GM19238 (cell line): ENCODE results near the gene HIVEP2.

Experiments
- DNase-seq: peaks from one replicate; pipeline ENCODE4 v3.0.0; 2011; ENCODE audit warnings: low spot score; ENCODE audit not compliant: insufficient read length

Gene HIVEP2

GRCh38 chr6:142867988-142868812, 76.8 kb downstream of the HIVEP2 start:
- DNase-seq = no peak

GRCh38 chr6:142867355-142867801, 77.6 kb downstream of the HIVEP2 start:
- no peak for DNase-seq

- DNase-seq = no peak
These were observed 81.0 kb downstream of the HIVEP2 start for GRCh38 chr6:142863981-142864380.

- no peak for DNase-seq
These were observed 83.3 kb downstream of the HIVEP2 start for GRCh38 chr6:142861711-142862110.

DNA sequence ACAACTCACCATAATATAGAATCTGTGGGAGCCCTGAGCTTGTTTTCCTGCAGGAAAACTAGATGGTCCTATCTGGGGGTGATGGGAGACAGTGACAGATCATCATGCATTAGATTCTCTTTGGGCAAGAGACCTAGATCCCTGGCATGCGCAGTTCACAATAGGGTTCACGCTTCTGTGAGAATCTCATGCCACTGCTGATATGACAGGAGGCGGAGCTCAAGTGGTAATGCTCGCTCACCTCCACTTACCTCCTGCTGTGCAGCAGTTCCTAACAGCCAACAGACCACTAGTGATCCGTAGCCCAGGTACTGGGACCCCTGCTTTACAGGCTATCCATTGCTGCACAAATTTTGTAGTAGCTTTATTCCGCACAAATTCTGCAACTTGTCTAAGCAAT, 84.5 kb downstream of the HIVEP2 start:
- DNase-seq = no peak

- DNase-seq = no peak
These were observed 87.0 kb downstream of the HIVEP2 start for GRCh38 chr6:142857796-142858555.

- DNase-seq = no peak
These were observed 87.7 kb downstream of the HIVEP2 start for GRCh38 chr6:142857233-142857761.

GRCh38 chr6:142856624-142857232, 88.2 kb downstream of the HIVEP2 start:
- no peak for DNase-seq

GRCh38 chr6:142855893-142856623, 88.9 kb downstream of the HIVEP2 start:
- no peak for DNase-seq

DNA sequence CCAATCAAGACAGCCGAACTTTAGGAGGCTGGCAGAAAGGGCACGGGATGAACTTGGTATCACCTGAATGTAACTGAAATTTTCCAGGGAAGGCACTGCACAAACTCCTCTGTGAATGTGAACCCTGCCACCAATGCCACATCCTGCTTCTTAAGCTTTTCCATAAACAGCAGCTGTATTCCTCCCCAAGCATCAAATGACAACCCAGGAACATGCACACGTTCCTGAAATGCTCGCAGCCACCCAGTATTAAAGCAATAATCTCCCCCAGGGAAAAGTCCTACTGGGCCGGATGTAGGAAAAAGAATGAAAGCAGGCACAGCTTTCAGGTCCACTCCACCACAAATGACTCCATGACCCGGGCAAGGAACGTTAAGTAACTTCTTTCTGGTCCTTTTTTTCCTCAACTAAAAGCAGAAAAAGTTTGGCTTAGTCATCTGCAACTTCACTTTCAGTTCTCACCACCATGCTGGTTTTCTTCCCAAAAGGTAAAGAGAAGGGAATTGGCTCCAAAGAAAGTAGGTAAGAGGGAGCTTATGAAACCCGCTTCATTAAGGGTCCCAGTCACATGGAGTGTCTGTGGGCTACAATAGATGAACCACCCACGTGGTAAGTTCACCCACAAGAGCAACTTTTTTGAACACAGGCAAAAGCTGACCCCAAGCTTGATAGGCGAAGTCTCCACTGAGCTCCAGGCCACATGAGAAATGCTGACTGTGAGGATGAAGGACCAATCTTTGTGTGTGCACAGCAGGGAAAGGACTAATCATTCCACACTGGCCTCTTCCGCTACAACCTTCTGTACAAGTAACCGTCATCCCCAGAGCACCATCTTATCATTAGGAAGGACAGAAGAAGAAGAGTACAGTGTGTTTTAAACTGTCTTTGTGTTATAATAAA, 90.1 kb downstream of the HIVEP2 start:
- no peak for DNase-seq

DNA sequence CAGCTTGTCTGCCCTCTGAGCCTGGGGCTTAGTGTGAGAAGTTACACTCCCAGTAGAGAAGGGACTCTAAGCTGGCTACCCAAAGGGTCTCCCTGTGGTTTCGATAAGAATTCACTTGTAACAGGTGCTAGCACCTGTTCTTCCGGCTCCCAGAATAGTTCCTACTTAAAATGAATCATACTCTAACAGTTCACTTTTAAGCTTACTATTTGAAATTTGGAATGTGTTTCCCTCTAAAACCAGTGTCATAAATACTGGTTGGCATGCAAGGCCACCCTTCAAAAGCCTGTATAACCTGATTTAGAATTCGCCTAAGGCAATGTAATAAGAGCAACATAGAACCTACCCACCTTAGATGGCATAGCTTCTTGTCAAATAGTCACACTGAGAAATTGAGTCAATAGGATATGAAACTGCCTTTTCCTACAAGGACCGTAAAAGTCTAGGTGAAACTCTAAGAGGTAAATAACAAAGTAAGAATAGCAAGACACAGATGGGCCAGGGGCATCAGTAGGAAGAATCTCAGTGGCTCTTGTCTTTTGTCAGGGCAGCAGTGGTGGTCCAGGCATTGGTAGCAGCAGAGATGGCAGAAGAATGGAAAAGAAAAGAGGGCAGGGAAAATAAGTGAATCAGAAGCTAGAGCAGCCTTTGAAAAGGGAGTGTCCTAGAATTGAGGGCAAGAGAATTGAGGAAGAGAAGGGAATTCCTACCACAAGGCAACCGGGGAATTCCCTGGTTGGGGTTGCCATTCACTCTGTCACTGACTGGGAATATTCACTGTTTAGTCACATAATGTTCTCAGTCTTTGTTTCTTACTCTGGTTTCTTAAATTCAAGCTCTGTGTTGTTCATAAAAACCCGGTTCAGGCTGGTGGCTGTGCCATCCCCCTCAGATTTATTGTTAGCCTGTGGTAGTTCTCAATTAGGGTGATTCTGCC, 91.5 kb downstream of the HIVEP2 start:
- DNase-seq = no peak

GRCh38 chr6:142851601-142852000, 93.4 kb downstream of the HIVEP2 start:
- DNase-seq = no peak

- DNase-seq = no peak
These were observed 94.1 kb downstream of the HIVEP2 start for GRCh38 chr6:142850679-142851423.

GRCh38 chr6:142848976-142849375, 96.0 kb downstream of the HIVEP2 start:
- DNase-seq = no peak

DNA sequence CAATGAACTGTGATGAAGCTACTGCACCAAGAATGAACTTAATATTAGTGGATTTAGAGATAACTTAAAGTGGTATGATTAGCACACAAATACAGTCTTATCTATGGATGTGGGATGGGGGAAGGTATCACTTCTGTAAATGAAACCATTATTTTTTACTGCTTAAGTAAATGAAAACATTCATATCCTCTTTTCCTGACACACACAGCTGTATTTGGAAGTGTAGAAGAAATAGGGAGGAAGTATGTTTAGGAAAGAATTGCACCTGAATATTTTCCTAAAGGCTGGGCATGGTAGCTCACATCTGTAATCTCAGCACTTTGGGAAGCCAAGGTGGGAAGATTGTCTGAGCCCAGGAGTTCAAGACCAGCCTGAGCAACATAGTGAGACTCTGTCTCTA, 96.8 kb downstream of the HIVEP2 start:
- no peak for DNase-seq

- no peak for DNase-seq
These were observed 98.1 kb downstream of the HIVEP2 start for GRCh38 chr6:142846883-142847287.

- no peak for DNase-seq
These were observed 98.5 kb downstream of the HIVEP2 start for GRCh38 chr6:142846459-142846831.
